ENCODE results near the gene MAP4.

The MAP4 gene

GRCh38 chr3:47910233-47910632 lies 106.0 kb downstream of the MAP4 start:
- Mint-ChIP-seq H3K27ac (no peak overlapping the region), H3K4me3 (no peak overlapping the region), H3K36me3 (ENCODE audit: low read depth) (peaks cover 33% of the 10 kb centered on the region), H3K9me3 (no peaks in the 10 kb centered on the region), H3K4me1 (ENCODE audit: low read depth) (no peaks in the 10 kb centered on the region), H3K27me3 (ENCODE audit: low read depth) (no peaks in the 10 kb centered on the region)
- DNase-seq (ENCODE audit: low spot score): no peak

DNA sequence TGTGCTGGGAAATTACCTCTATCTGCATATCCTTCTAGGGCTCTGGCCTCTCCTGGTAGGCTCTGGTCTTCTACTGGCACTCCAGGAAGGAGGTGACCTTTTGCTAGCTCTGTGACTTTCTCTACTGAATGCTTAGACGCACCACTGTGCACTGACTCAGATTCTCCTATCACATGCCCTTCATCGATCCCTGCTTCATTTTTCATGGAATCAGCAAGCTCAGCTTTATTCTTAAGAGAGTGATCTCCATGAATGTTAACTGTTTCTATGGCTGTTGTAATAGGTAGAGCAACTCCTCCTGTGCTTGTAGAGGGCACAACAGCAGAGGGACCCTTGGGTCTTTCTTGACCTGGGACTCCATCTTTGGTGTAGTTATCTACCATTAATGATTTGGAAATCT lies 106.6 kb downstream of the MAP4 start:
- H3K36me3 Mint-ChIP-seq (ENCODE audit: low read depth): peaks cover 30% of the 10 kb centered on the region
- no peaks in the 10 kb centered on the region for H3K4me1 Mint-ChIP-seq (ENCODE audit: low read depth)
- H3K27ac Mint-ChIP-seq: no peak overlapping the region
- H3K4me3 Mint-ChIP-seq: no peak overlapping the region
- H3K9me3 Mint-ChIP-seq: no peaks in the 10 kb centered on the region
- H3K27me3 Mint-ChIP-seq (ENCODE audit: low read depth): no peaks in the 10 kb centered on the region
- no peak for DNase-seq (ENCODE audit: low spot score)

GRCh38 chr3:47908744-47909143 lies 107.5 kb downstream of the MAP4 start:
- no peak for DNase-seq (ENCODE audit: low spot score)
- no peaks in the 10 kb centered on the region for H3K4me1 Mint-ChIP-seq (ENCODE audit: low read depth)
- no peaks in the 10 kb centered on the region for H3K9me3 Mint-ChIP-seq
- no peak overlapping the region for H3K4me3 Mint-ChIP-seq
- H3K27ac Mint-ChIP-seq: no peak overlapping the region
- H3K27me3 Mint-ChIP-seq (ENCODE audit: low read depth): no peaks in the 10 kb centered on the region
- peaks cover 28% of the 10 kb centered on the region for H3K36me3 Mint-ChIP-seq (ENCODE audit: low read depth)

GRCh38 chr3:47907784-47908183 lies 108.4 kb downstream of the MAP4 start:
- no peaks in the 10 kb centered on the region for H3K9me3 Mint-ChIP-seq
- peaks cover 25% of the 10 kb centered on the region for H3K36me3 Mint-ChIP-seq (ENCODE audit: low read depth)
- no peak for DNase-seq (ENCODE audit: low spot score)
- no peaks in the 10 kb centered on the region for H3K4me1 Mint-ChIP-seq (ENCODE audit: low read depth)
- H3K27ac Mint-ChIP-seq: no peak overlapping the region
- no peak overlapping the region for H3K4me3 Mint-ChIP-seq
- H3K27me3 Mint-ChIP-seq (ENCODE audit: low read depth): no peaks in the 10 kb centered on the region

DNA sequence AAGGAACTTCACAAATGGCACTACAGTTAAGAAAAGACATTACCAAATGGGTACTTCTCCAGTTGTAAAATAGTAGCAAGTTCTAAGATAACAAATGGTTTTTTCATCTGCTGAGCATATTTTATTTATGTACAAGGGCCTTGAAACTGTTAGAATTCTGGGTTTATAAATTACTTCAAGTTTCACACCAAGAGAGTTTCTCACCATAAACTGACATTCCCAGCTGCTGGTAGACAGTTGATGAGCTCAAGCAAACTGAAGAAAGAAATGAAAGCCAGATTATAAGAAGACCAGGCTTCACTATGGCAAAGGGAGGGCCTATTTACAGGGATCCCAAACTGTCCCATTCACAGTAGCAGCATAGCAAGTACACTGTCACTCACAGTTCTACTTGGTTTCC lies 113.5 kb downstream of the MAP4 start:
- no peak overlapping the region for H3K4me3 Mint-ChIP-seq
- no peak for DNase-seq (ENCODE audit: low spot score)
- peaks cover 13% of the 10 kb centered on the region for H3K36me3 Mint-ChIP-seq (ENCODE audit: low read depth)
- no peak overlapping the region for H3K27ac Mint-ChIP-seq
- no peaks in the 10 kb centered on the region for H3K9me3 Mint-ChIP-seq
- H3K4me1 Mint-ChIP-seq (ENCODE audit: low read depth): peaks cover 3% of the 10 kb centered on the region
- H3K27me3 Mint-ChIP-seq (ENCODE audit: low read depth): no peaks in the 10 kb centered on the region

DNA sequence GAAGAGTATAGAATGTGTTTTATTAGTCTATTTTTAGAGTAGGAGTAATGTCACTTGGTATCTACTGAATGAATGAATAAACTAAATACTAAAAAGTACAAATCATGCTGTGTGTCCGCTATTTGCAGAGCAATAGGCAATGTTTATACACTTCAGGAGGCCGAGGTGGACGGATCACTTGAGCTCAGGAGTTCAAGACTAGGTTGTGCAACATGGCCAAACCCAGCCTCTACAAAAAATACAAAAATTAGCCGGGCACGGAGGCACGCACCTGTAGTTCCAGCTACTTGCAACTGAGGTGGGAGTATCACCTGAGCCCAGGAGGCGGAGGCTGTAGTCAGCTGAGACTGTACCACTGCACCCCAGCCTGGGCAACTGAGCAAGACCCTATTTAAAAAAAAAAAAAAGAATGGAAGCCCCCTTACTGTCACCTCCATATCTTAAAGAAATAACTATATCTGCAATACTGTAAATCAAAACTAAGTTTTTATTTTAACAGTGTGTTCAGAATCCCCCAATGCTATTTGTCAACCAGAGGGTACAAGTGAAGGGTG lies 114.9 kb downstream of the MAP4 start:
- no peak for DNase-seq (ENCODE audit: low spot score)
- Mint-ChIP-seq H3K27me3 (ENCODE audit: low read depth) (no peaks in the 10 kb centered on the region), H3K9me3 (no peaks in the 10 kb centered on the region), H3K4me3 (no peak overlapping the region), H3K27ac (no peak overlapping the region), H3K4me1 (ENCODE audit: low read depth) (peaks cover 4% of the 10 kb centered on the region), H3K36me3 (ENCODE audit: low read depth) (peaks cover 11% of the 10 kb centered on the region)

DNA sequence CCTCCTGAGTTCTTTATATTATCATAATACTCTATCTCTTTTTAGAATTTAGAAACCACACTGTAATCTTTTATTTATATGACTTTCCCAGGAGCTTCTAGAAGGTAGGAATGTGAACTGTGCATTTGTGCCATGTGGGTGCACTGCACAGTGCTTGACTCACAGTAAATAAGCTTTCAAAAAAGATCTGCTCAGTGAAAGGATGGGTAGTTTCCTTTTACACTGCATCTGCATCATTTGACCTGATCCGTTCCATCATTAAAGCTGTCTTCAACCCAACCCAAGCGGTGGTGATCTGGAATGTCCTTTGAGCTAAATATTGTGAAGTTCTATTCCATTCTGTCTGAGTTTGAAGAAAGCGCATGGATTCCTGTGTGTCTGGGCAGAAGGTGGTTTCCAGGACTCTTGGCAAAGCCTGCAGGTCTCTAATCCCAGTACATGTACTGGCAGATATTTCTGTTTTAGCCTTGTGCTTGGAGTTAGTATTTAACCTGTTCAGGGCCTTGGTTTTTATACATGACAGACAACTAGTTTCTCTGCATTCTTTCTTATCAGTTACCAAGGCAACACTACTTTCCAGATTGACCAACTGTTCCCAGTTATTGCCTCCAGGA lies 116.6 kb downstream of the MAP4 start:
- Mint-ChIP-seq H3K4me1 (ENCODE audit: low read depth) (peaks cover 4% of the 10 kb centered on the region), H3K9me3 (no peaks in the 10 kb centered on the region), H3K27ac (no peak overlapping the region), H3K4me3 (no peak overlapping the region), H3K36me3 (ENCODE audit: low read depth) (peaks cover 7% of the 10 kb centered on the region), H3K27me3 (ENCODE audit: low read depth) (no peaks in the 10 kb centered on the region)
- no peak for DNase-seq (ENCODE audit: low spot score)

GRCh38 chr3:47897954-47898353 lies 118.3 kb downstream of the MAP4 start:
- Mint-ChIP-seq H3K27ac (no peak overlapping the region), H3K9me3 (no peaks in the 10 kb centered on the region), H3K4me3 (no peak overlapping the region), H3K4me1 (ENCODE audit: low read depth) (peaks cover 7% of the 10 kb centered on the region), H3K36me3 (ENCODE audit: low read depth) (peaks cover 9% of the 10 kb centered on the region), H3K27me3 (ENCODE audit: low read depth) (no peaks in the 10 kb centered on the region)
- DNase-seq (ENCODE audit: low spot score): no peak

DNA sequence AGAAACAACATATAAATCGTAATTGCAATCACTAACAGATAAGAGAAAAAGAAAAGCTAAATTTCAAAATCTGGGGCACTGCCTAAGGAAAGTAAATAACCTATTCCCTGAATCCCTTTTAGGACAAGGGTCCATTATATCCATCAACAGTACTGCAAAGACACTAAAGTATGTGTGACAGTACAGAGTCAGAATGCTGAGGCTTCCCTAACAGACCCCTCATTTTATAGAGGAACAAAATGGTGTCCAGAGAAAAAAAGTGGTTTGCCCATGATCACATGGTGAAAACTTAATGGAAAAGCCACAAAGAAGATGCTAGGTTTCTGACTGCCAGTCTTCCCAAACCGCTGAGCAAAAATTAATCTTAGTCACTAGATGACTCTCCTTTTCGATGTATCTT lies 119.5 kb downstream of the MAP4 start:
- H3K4me3 Mint-ChIP-seq: no peak overlapping the region
- no peaks in the 10 kb centered on the region for H3K27me3 Mint-ChIP-seq (ENCODE audit: low read depth)
- H3K27ac Mint-ChIP-seq: no peak overlapping the region
- no peak for DNase-seq (ENCODE audit: low spot score)
- no peaks in the 10 kb centered on the region for H3K9me3 Mint-ChIP-seq
- peaks cover 12% of the 10 kb centered on the region for H3K36me3 Mint-ChIP-seq (ENCODE audit: low read depth)
- H3K4me1 Mint-ChIP-seq (ENCODE audit: low read depth): peaks cover 10% of the 10 kb centered on the region

GRCh38 chr3:47895241-47895640 lies 121.0 kb downstream of the MAP4 start:
- Mint-ChIP-seq H3K27me3 (ENCODE audit: low read depth) (no peaks in the 10 kb centered on the region), H3K27ac (no peak overlapping the region), H3K4me1 (ENCODE audit: low read depth) (peaks cover 10% of the 10 kb centered on the region), H3K4me3 (no peak overlapping the region), H3K9me3 (no peaks in the 10 kb centered on the region), H3K36me3 (ENCODE audit: low read depth) (peaks cover 12% of the 10 kb centered on the region)
- no peak for DNase-seq (ENCODE audit: low spot score)

DNA sequence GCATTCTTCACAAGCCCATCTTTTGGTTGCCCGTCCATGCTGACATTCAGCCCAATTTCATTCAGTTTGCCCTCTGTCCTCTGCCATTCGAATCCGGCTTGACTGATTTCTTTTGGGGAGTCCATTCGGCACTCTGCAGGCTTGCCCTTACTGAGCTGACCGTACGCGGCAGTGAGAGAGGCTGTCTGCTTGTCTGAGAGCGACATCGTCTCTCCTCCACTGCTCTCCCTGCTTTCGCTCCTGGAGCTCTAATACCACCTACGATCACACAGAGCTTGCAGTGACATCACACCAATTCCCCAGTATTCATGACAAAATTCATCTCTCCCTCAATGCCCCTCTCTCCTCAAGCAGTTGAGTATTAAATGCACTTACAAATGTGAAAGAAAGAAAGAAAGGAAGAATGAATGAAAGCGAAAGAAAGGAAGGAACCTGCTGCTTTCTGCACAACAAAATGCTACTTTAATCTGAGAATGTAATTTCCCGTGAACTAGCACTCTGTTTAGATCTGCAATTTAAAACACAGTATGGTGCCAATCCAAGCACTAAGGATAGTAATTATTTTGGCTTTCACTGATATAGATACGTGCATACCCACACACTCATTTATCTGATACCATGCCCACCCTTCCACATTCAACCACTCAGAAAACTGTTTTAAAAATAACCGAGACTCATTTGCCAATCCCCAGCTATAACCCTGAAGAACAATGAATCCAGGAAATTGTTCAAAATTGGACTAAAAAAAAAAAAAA lies 123.8 kb downstream of the MAP4 start:
- no peaks in the 10 kb centered on the region for H3K9me3 Mint-ChIP-seq
- H3K27ac Mint-ChIP-seq: peak overlapping the region; percentile 3
- H3K4me1 Mint-ChIP-seq (ENCODE audit: low read depth): peaks cover 5% of the 10 kb centered on the region
- no peak for DNase-seq (ENCODE audit: low spot score)
- H3K4me3 Mint-ChIP-seq: no peak overlapping the region
- H3K27me3 Mint-ChIP-seq (ENCODE audit: low read depth): no peaks in the 10 kb centered on the region
- H3K36me3 Mint-ChIP-seq (ENCODE audit: low read depth): peaks cover 16% of the 10 kb centered on the region

- H3K27ac Mint-ChIP-seq: no peak overlapping the region
- H3K9me3 Mint-ChIP-seq: no peaks in the 10 kb centered on the region
- DNase-seq (ENCODE audit: low spot score): no peak
- H3K4me3 Mint-ChIP-seq: no peak overlapping the region
- peaks cover 16% of the 10 kb centered on the region for H3K36me3 Mint-ChIP-seq (ENCODE audit: low read depth)
- no peaks in the 10 kb centered on the region for H3K27me3 Mint-ChIP-seq (ENCODE audit: low read depth)
- H3K4me1 Mint-ChIP-seq (ENCODE audit: low read depth): peaks cover 5% of the 10 kb centered on the region
Measured at GRCh38 chr3:47891613-47892005, 124.6 kb downstream of the MAP4 start.

GRCh38 chr3:47890828-47891612 lies 125.2 kb downstream of the MAP4 start:
- Mint-ChIP-seq H3K4me3 (no peak overlapping the region), H3K36me3 (ENCODE audit: low read depth) (peaks cover 16% of the 10 kb centered on the region), H3K27ac (no peak overlapping the region), H3K9me3 (no peaks in the 10 kb centered on the region), H3K4me1 (ENCODE audit: low read depth) (peaks cover 5% of the 10 kb centered on the region), H3K27me3 (ENCODE audit: low read depth) (no peaks in the 10 kb centered on the region)
- no peak for DNase-seq (ENCODE audit: low spot score)

Measured in T-helper 2 cell treated with Interferon-gamma antibody and Interleukin-4, amounts not matched to agents 5 μg/mL and 100 μg/mL, for 36 hours (primary cell).